Measurements from ENCODE around the gene UNCX.

Gene UNCX

DNA sequence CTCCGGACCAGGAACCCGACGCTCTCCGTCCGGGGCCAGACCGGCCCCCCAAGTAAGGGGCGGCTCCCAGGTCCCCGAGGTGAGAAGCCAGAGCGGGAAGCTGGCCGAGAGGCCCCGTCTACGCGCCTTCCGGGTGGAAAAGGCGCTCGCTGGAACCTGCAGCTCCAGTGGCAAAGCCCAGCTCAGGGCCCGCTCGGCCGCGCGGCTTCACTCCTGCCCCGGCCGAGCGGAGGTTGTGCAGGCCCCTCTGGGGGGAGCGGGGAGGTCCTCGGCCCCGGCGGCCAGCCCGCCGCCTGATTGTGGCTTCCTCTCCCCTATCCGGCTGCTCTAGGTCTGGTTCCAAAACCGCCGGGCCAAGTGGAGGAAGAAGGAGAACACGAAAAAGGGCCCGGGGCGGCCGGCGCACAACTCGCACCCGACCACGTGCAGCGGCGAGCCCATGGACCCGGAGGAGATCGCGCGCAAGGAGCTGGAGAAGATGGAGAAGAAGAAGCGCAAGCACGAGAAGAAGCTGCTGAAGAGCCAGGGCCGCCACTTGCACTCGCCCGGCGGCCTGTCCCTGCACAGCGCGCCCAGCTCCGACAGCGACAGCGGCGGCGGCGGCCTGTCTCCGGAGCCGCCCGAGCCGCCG lies 2.9 kb downstream of the UNCX start:
- Mint-ChIP-seq H3K4me1 (peaks cover 43% of the 10 kb centered on the region), H3K27me3 (peaks cover 86% of the 10 kb centered on the region), H3K4me3 (peak overlapping the region; percentile 50 to 68), H3K9me3 (no peaks in the 10 kb centered on the region), H3K27ac (peak overlapping the region in 1 of 2 donors; percentile 97)
- no peak for DNase-seq
- no peak for ATAC-seq

DNA sequence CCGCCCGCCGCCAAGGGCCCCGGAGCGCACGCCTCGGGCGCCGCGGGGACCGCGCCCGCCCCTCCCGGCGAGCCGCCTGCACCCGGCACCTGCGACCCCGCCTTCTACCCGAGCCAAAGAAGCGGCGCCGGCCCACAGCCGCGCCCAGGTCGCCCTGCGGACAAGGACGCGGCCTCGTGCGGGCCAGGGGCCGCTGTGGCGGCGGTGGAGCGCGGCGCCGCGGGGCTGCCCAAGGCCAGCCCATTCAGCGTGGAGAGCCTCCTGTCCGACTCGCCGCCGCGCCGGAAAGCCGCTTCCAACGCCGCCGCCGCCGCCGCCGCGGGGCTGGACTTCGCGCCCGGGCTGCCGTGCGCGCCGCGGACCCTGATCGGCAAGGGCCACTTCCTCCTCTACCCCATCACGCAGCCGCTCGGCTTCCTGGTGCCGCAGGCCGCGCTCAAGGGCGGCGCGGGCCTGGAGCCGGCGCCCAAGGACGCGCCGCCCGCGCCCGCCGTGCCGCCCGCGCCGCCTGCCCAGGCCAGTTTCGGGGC lies 3.5 kb downstream of the UNCX start:
- H3K9me3 Mint-ChIP-seq: no peaks in the 10 kb centered on the region
- no peak for DNase-seq
- peaks cover 41% of the 10 kb centered on the region for H3K4me1 Mint-ChIP-seq
- no peak overlapping the region for H3K27ac Mint-ChIP-seq
- ATAC-seq: no peak
- H3K27me3 Mint-ChIP-seq: peaks cover 86% of the 10 kb centered on the region
- H3K4me3 Mint-ChIP-seq: no peak overlapping the region

DNA sequence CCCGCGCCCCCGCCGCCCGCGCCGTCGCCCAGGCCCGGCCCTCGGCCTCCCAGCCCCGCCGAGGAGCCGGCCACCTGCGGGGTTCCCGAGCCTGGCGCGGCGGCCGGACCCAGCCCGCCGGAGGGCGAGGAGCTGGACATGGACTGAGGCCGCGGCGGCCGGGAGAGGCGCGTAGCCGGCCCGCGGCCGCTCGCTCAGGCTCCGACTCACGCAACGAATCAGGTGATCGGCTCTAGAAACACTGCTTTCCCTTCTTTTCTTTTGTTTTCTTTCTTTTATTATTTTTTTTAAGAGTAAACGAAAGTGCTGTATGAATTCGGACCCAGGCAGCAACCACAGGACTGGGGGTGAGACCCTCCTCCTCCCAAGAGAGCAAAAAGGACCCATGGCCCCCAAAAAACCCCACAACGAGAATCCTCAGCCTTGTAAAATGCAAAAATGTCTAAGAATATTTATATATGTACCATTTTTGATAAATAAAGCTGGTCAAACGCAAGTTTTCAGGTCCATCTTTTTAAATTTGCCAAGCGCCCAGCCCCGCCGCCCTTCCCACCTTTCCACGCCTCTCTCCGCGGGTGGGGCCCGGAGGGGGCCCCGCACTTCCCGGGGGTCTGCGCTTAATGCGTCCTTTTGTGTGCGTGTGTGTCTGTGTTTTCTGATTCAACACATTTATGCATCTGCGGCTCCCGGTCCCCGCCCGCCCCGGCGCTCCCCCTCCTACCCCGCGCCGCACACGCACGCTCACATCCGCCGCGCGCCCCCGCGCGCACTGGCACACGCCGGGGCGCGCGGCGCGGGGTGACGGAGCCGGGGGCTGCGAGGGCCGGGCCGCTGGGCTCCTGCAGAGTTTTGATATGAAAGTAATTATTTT lies 4.4 kb downstream of the UNCX start:
- DNase-seq (no peak), ATAC-seq (no peak)
- H3K4me3 Mint-ChIP-seq: peak overlapping the region; percentile 37 to 57
- peaks cover 32% of the 10 kb centered on the region for H3K4me1 Mint-ChIP-seq
- peaks cover 86% of the 10 kb centered on the region for H3K27me3 Mint-ChIP-seq
- H3K27ac Mint-ChIP-seq: peak overlapping the region in 1 of 2 donors; percentile 89
- no peaks in the 10 kb centered on the region for H3K9me3 Mint-ChIP-seq

DNA sequence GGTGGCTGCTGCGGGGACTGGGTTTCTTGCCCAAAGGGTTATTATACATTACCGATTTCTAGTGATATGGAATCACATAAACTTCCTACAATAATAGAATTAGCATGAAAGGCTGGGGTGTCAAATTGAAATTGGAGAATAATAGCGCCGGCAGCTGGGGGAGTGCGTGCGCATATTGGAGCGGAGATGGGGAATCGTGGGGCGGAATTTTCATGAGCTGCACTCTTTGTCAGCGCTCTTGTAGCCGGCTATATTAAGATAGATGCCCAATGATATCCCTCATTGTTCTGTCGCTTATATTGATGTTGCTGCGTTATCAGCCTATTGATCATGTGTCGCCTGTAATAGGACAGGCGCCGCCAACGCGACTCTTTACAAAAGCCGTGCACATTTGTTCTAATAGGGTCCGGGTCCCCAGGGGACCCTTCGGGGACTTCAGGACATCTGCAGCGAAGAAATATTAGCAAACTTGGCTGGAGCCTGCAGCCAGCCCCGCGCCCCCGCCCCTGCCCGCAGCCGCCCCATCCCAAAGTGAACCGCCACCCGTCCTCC lies 5.1 kb downstream of the UNCX start:
- DNase-seq (no peak), ATAC-seq (no peak)
- H3K4me1 Mint-ChIP-seq: peaks cover 28% of the 10 kb centered on the region
- peaks cover 83% of the 10 kb centered on the region for H3K27me3 Mint-ChIP-seq
- no peak overlapping the region for H3K27ac Mint-ChIP-seq
- H3K4me3 Mint-ChIP-seq: no peak overlapping the region
- H3K9me3 Mint-ChIP-seq: no peaks in the 10 kb centered on the region

DNA sequence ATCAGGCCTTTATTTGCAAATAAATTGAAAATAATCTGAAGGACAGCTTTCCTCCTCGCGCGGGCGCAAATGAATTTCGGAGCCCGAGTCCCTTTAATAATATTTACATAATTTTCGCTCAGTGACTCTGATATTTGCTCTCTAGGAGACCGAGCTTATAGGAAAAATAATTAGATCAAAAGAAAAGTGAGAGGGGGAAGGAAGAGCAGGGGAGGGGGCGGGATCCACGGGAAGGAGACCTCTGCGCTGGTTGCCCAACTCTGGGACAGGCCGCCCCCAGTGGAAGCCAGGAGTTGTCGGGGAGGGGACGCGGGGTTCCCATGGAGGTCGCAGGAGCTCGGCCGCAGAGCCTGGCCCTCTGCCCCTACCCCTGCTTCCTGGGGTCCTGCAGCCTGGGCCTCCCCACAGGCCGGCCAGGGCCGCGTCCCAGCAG lies 5.8 kb downstream of the UNCX start:
- Mint-ChIP-seq H3K9me3 (no peaks in the 10 kb centered on the region), H3K27ac (no peak overlapping the region), H3K27me3 (peaks cover 88% of the 10 kb centered on the region), H3K4me1 (peaks cover 28% of the 10 kb centered on the region), H3K4me3 (no peak overlapping the region)
- no peak for ATAC-seq
- no peak for DNase-seq

DNA sequence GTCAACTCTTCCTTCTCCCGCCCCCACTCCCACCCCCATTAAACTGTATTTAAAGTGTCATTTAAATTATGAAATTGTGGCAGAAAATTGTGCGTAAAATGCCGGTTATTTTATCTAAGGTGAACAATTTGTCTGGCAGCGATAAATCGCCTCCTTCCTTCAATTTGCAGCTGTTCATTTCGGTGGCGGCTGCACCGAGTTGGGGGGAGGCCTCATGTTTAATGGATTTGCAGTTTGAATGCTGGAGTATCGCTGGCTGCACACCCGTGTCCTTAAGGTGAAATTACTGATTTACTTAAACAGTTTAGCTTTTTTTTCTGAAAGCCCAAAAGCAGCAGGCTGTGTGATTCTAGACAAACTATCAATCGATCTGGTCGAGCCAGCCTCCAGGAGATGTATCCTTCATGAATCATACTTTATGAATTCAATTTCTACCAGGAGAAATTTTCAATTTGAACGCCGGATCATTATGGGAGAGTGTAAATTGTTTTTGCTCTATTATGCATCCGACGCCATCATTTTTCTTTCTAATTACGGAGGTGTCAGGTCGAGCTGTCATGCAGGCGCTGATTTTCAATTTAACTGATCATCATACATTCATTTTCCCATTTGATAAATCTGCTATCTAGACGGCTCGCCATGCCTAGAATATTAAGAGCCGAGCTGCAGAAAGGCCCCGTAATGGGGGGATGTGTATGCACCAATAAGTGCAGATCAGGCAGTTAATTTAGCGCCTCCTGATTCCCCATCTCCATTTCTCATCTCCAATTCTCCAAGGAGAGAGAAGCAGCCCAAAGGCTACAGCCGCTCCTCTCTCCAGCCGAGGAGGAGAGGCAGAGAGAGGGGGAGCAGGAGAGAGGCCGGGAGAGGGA lies 6.5 kb downstream of the UNCX start:
- no peak overlapping the region for H3K4me3 Mint-ChIP-seq
- H3K4me1 Mint-ChIP-seq: peaks cover 34% of the 10 kb centered on the region
- H3K27ac Mint-ChIP-seq: peak overlapping the region in 1 of 2 donors; percentile 42
- DNase-seq (no peak), ATAC-seq (no peak)
- H3K9me3 Mint-ChIP-seq: no peaks in the 10 kb centered on the region
- H3K27me3 Mint-ChIP-seq: peaks cover 88% of the 10 kb centered on the region

DNA sequence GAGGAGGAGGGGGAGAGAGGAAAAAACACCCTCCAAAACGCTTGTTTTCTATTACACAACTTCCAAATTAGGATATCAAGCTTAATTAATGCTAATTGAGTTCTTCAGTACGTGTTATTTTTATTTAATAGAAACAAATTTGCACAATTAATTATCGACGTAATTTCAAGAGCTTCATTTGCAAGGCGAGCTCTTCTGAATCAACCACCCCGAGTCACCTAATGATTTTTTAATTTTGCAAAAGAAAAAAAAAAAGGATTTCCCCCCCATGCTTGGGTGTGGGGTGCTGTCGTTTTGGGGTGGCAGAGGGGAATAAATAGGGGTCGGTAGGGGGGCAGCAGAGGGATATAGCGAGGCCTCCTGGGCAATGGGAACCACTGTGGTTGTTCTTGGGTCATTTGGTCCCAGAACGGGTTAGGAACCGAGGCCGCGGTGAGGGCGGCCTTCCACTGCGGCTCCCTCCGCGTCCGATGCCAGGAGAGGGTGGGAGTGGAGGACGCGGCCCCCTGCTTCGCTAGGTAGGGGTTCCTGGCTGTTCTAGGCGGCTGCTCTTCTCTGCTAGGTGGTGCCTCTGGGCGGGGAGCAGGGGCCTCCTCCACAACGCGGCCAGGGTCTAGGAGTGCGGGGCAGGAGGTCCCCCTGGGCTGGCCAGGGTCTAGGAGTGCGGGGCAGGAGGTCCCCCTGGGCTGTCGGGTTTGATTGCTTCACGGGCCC lies 7.3 kb downstream of the UNCX start:
- peaks cover 26% of the 10 kb centered on the region for H3K4me1 Mint-ChIP-seq
- ATAC-seq: no peak

DNA sequence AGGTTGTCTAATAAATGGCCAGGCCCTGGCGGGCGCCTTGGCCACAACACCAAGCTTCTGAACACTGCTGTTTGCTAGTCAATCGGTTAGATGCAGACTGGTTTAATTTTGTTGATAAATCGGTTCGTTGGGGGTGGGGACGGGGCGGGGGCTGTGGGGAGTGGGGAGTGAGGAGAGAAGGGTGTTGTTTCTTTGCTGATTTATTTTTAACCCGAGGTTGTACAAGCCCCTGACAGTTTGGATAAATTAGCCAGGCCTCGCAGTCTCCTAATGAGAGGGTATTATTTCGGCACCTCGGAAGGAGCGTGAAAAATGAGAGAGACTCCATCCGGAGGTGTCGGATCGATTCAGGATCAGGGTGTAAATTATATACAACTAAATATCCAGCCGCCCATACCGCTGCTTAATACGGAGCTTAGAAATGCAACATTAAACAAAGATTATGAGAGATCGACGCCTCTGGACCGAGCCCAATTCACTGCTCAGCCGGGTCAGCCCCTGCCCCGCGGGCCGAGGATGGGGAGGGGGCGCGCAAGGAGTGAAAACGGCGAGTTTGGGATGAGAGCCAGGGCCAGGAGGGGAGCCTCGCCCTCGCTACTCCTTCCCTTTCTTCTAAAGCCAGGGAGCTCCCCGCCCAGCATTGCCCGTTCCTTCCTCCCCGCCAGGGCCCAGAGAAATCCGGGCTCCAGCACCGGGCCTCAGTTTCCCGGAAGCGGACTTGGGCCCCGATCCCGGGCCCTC lies 8.0 kb downstream of the UNCX start:
- no peak for ATAC-seq
- H3K4me3 Mint-ChIP-seq: no peak overlapping the region
- H3K4me1 Mint-ChIP-seq: peaks cover 21% of the 10 kb centered on the region
- H3K27me3 Mint-ChIP-seq: peaks cover 88% of the 10 kb centered on the region
- no peaks in the 10 kb centered on the region for H3K9me3 Mint-ChIP-seq
- DNase-seq: no peak
- peak overlapping the region in 1 of 2 donors; percentile 48 for H3K27ac Mint-ChIP-seq

More for the DNA sequence above, 7.3 kb downstream of the UNCX start:
- Mint-ChIP-seq H3K27me3 (peaks cover 88% of the 10 kb centered on the region), H3K4me3 (no peak overlapping the region), H3K27ac (no peak overlapping the region), H3K9me3 (no peaks in the 10 kb centered on the region)
- DNase-seq: no peak

DNA sequence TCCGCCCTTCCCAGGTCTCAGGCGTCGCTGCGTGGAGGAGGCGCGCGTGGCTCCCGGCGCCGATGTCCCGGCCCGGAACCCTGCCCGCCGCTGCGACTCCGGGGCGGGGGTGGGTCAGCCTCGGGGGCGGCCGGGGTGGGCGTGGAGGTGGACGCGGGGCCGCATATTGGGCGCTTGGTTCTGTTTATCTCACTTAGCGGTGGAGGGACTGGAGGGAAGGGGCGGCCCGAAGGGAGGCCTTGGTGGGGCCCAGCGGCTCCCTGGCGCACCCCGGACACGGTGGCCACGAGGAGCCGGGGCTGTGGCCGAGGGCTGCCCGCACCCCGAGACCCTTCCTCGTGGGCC lies 8.6 kb downstream of the UNCX start:
- no peak overlapping the region for H3K4me3 Mint-ChIP-seq
- H3K4me1 Mint-ChIP-seq: peaks cover 18% of the 10 kb centered on the region
- ATAC-seq (peak; percentile 31), DNase-seq (no peak)
- no peak overlapping the region for H3K27ac Mint-ChIP-seq
- no peaks in the 10 kb centered on the region for H3K9me3 Mint-ChIP-seq
- H3K27me3 Mint-ChIP-seq: peaks cover 89% of the 10 kb centered on the region

DNA sequence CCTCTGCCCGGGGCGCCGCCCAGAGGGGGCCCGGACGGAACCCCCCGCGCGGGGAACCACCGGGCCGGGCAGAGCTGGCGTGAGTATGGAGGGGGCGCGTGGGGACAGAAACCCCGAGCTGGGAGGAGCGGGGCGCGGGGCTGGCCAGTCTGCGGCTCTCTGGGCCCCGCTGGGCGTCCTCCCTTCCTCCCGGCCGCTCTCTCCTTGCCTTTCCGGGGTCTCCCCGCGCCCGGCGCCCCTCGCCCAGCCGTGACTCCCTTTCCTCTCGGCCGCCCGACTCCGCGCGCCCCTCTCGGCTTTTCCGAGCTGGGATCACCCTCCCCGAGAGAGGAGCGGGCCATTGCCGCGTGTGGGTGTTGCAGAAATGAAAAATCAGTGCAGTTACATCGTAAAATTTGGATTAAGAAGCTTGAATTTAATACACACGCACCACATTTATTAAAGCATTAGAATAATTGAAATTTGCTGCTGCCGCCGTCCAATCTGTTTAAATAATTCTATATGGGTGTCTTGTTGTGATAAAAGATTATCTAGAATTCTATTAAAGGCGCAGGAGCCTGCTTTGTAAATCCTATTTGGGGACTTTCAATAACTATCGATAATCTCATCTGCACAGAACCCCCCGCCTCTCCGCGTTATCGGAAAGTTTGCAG lies 9.1 kb downstream of the UNCX start:
- no peak overlapping the region for H3K27ac Mint-ChIP-seq
- DNase-seq: no peak
- no peaks in the 10 kb centered on the region for H3K9me3 Mint-ChIP-seq
- peaks cover 23% of the 10 kb centered on the region for H3K4me1 Mint-ChIP-seq
- ATAC-seq: no peak
- peaks cover 94% of the 10 kb centered on the region for H3K27me3 Mint-ChIP-seq
- H3K4me3 Mint-ChIP-seq: no peak overlapping the region

DNA sequence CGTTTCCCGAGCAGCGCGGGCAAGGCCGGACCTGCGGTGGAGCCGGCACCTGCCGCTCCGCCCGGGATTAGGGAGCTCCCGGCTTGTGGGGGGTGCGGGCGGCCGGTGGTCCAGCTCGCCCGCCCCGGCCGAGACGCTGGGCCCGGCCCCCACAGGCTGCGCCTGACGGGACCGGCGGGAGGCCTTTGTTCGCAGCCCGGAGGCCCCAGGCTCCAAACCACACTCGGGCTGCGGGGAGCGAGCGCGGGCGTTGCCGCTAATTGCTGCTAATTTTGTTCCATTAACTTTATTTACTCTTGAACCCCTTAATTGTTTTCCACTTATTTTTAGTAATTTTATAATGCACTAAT lies 9.6 kb downstream of the UNCX start:
- Mint-ChIP-seq H3K4me1 (peaks cover 23% of the 10 kb centered on the region), H3K27me3 (peaks cover 92% of the 10 kb centered on the region), H3K27ac (no peak overlapping the region), H3K4me3 (no peak overlapping the region), H3K9me3 (no peaks in the 10 kb centered on the region)
- DNase-seq: no peak
- no peak for ATAC-seq

DNA sequence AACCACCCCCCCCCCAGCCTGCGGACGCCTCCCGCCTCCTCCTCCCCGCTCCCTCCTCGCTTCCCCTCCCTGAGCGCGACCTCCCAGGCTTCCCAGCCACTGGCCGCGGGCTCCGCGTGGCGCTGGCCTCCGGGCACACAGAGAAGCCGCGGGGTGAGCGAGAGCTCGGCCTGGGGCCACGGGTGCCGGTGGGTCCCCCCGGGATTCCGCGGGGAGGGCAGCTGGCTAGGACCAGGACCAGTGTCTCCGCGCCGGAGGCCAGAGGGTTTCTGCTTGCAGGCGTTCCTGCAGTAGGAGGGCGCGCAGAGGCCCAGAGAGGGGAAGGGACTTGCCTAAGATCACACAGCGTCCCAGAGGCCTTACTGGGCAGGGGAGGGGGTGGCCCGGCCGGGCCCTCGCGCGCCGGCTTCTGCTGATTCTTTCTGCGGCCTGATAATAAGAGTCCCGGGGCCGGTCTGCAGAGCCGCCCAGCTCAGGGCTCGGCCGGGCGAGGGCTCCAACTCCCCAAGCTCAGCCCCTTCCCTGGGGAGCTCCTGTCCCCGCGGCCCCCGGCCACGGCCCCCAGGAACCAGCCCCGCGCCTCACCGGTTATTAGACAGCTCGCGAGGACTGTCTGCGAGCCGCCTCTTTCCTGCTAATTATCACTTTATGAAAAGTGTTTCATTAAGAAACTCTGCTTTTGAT lies 10.1 kb downstream of the UNCX start:
- no peak overlapping the region for H3K27ac Mint-ChIP-seq
- peaks cover 25% of the 10 kb centered on the region for H3K4me1 Mint-ChIP-seq
- DNase-seq (no peak), ATAC-seq (no peak)
- peaks cover 90% of the 10 kb centered on the region for H3K27me3 Mint-ChIP-seq
- H3K4me3 Mint-ChIP-seq: no peak overlapping the region
- no peaks in the 10 kb centered on the region for H3K9me3 Mint-ChIP-seq

DNA sequence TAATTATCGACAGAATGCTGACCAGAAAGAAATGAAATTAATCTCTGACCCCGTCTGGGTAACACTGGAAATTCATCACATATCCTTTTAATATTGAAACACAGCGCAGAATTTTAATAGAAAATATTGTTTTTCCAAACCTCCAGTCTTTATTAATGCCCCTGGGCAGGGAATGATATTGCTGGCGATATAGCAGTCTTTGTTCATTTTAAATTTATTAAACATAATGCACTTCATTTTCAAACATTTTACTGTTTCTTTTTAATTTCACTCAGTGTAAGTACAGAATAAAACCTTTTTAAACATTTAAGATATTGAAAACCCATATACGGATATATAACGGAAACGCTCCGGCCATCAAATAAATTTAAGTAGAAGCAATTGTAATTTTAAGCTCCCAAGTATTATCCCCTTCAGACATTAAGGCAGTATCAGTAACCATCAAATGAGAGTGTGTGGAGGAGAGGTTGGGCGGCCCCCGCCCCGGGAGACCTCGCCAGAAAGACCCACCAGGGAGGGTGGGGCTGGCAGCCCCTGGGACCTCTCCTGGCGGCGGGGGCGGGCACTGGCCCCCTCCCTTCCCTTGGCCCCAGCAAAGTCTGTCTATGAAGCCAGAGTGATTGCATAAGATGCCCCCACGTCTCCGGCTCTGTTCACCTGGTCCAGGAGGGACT lies 10.8 kb downstream of the UNCX start:
- no peak for DNase-seq
- Mint-ChIP-seq H3K4me3 (no peak overlapping the region), H3K4me1 (peaks cover 32% of the 10 kb centered on the region), H3K9me3 (no peaks in the 10 kb centered on the region), H3K27ac (no peak overlapping the region), H3K27me3 (peaks cover 90% of the 10 kb centered on the region)
- ATAC-seq: no peak
